Activated CD4-positive, alpha-beta T cell treated with anti-CD3 and anti-CD28 coated beads, Interleukin-2, amount 10 ng/mL, durations not matched to agents 7 days and 5 days (primary cell): ENCODE data around the gene ERICH2. TPM values are rescaled to one million over a fixed set of nuclear protein-coding genes. Genes with fewer than 3 reads are reported as not detected.
"Not testable (repeated sequence)": the region's sequence is repeated elsewhere in the genome, so short reads cannot be mapped to it uniquely, and the experiment has no call there.

Source experiments
- CTCF ChIA-PET: fragments of 350-600 bp; sonication (Branson Sonifier 250); formaldehyde crosslinking; loops from one replicate; lab custom pipeline; 2021; ENCODE audit warnings: antibody characterized with exemption; lab: Charles Lee
- POLR2A ChIA-PET: fragments of 350-600 bp; sonication (Branson Sonifier 250); formaldehyde crosslinking; loops from one replicate; lab custom pipeline; 2021; ENCODE audit warnings: antibody characterized with exemption; lab: Charles Lee
- DNase-seq: peaks from one replicate; pipeline ENCODE4 v3.0.0-alpha.2; 2020
- H3K27ac Mint-ChIP-seq: one replicate; pipeline ENCODE4 v1.8.0; 2021; ENCODE audit warnings: mild to moderate bottlenecking, moderate library complexity, mixed read lengths
- H3K27me3 Mint-ChIP-seq: one replicate; pipeline ENCODE4 v1.8.0; 2021; ENCODE audit warnings: mixed read lengths
- H3K36me3 Mint-ChIP-seq: one replicate; pipeline ENCODE4 v1.8.0; 2021; ENCODE audit warnings: low read depth, mixed read lengths
- H3K4me1 Mint-ChIP-seq: one replicate; pipeline ENCODE4 v1.8.0; 2021; ENCODE audit warnings: mixed read lengths
- H3K4me3 Mint-ChIP-seq: one replicate; pipeline ENCODE4 v1.8.0; 2021; ENCODE audit warnings: mild to moderate bottlenecking, moderate library complexity, mixed read lengths
- H3K9me3 Mint-ChIP-seq: one replicate; pipeline ENCODE4 v1.8.0; 2021; ENCODE audit warnings: mixed read lengths
- total RNA-seq, 2 experiments: library from RNA; stranded (reverse); gene quantifications; one replicate each; pipeline ENCODE4 v1.2.3, GENCODE V29; 2021

Gene ERICH2
- total RNA-seq, 2 experiments from 2014 or later = not detected

DNA sequence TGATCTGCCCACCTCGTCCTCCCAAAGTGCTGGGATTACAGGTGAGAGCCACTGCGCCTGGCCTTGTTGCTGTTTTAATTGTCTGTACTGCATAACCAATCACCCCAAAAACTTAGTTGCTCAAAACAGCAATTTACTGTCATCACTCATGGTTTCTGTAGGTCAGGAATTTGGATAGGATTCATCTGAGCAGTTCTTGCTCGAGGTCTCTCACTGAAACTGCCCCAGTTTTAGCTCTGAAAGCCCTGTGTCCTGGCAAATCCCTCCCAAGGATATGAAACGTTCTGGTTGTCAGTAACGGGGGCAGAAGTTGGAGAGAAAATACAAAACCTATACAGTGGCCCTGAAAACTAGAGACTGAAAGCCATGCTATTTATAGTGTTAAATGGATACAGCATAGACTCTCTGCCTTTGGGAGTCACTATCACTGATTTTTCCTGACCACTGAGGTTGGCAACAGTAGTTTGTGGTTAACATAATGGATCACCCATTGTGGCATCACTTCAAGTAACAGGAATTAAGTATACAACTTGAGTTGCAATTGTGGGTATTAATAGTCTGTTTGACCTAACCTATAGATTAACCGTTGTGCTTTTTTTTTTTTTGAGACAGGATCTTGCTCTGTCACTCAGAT lies 27.2 kb upstream of the ERICH2 start:
- Mint-ChIP-seq H3K36me3 (no peaks in the 10 kb centered on the region), H3K9me3 (no peaks in the 10 kb centered on the region), H3K27ac (no peak overlapping the region), H3K4me3 (no peak overlapping the region), H3K27me3 (peaks cover 12% of the 10 kb centered on the region), H3K4me1 (no peaks in the 10 kb centered on the region)
- ChIA-PET CTCF (interaction anchor here (0.6 kb wide), 1 partner anchor 10 kb away, joined by 4 read pairs; no protein-coding TSS in a partner anchor), POLR2A (no interaction called here)
- DNase-seq = no peak

DNA sequence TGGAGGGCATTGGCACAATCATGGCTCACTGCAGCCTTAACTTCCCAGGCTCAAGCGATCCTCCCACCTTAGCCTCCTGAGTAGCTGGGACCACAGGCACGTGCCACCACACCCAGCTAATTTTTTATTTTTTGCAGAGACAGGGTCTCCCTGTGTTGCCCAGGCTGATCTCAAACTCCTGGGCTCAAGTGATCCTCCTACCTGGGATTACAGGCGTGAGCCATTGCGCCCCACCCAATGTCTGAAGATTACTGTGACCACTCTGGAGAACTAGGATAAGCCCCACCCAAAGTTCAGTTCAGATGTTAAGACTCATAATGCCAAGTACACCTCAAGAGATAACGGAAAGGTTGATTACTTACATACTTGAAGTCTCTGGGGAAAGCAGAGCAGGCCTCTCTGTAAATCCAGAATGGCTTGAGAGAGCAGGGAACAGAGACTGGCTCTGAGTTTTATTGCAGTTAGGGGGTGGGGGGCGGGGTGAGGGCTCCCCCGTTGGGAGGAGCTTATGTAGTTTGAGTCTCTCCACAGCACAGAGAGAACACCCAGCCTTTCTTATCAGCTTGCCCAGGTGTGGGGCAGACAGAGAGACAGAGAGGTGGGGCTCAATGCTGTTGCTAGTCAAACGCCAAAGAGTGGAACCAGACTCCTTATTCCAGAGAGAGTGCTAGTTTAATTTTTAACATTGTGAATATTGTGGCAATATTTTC lies 26.5 kb upstream of the ERICH2 start:
- Mint-ChIP-seq H3K9me3 (no peaks in the 10 kb centered on the region), H3K4me3 (no peak overlapping the region), H3K36me3 (no peaks in the 10 kb centered on the region), H3K27ac (no peak overlapping the region), H3K4me1 (no peaks in the 10 kb centered on the region), H3K27me3 (peaks cover 14% of the 10 kb centered on the region)
- no peak for DNase-seq
- ChIA-PET POLR2A (no interaction called here), CTCF (interaction anchor here (0.6 kb wide), 1 partner anchor 10 kb away, joined by 4 read pairs; no protein-coding TSS in a partner anchor)

DNA sequence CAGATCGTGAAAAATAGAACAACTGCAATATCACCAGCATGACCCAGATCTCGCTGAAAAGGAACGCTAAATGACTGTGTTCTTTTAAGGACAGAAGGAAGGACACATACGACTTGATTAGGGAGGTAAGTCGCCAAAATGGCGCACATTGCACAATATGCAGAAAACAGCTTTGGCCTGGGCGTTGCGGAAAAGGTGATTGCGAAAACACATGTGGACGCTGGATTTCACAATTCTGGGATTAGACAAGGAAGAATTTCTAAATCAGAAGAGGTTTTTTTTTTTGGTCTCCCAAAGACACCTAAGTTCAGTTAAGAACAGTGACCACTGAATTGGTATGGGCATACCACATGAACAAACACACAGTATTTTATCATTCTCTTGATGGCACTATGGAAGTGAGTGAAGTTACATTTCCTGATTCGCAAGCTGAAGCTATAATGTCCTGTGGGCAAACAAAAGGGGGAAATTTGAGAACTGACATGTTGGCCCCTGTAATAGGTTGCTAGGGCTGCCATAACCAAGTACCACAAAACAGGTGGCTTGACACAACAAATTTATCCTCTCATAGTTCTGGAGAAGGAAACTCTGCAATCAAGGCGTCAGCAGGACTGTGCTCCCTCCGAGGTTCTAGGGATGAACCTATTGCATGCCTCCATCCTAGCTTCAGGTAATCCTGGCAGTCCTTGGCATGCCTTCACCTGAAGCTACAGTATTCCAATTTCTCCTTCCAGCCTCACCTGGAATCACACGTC lies 25.8 kb upstream of the ERICH2 start:
- peaks cover 20% of the 10 kb centered on the region for H3K27me3 Mint-ChIP-seq
- ChIA-PET POLR2A (no interaction called here), CTCF (no interaction called here)
- no peaks in the 10 kb centered on the region for H3K4me1 Mint-ChIP-seq
- DNase-seq = no peak
- no peaks in the 10 kb centered on the region for H3K9me3 Mint-ChIP-seq
- no peaks in the 10 kb centered on the region for H3K36me3 Mint-ChIP-seq
- no peak overlapping the region for H3K4me3 Mint-ChIP-seq
- H3K27ac Mint-ChIP-seq = no peak overlapping the region

DNA sequence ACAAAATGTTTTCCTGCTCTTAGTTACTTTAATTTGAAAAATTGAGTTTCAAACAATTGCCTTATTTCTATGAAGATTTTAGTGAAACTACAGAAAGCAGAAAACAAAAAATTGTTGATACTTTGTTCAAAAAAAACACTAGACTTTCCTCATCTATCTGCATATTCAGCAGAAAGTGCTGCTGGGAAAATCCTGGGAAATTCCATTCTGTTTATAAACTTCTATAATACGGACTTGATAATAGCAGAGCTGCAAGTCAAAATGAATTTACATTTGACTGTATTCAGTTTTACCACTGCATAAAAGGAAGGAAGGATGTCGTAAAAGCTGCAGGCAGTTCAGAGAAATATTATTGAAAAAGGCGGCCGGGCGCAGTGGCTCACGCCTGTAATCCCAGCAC lies 24.9 kb upstream of the ERICH2 start:
- peaks cover 28% of the 10 kb centered on the region for H3K27me3 Mint-ChIP-seq
- H3K4me3 Mint-ChIP-seq = no peak overlapping the region
- ChIA-PET CTCF (no interaction called here), POLR2A (no interaction called here)
- no peak overlapping the region for H3K27ac Mint-ChIP-seq
- no peaks in the 10 kb centered on the region for H3K9me3 Mint-ChIP-seq
- H3K4me1 Mint-ChIP-seq = no peaks in the 10 kb centered on the region
- no peaks in the 10 kb centered on the region for H3K36me3 Mint-ChIP-seq
- no peak for DNase-seq

DNA sequence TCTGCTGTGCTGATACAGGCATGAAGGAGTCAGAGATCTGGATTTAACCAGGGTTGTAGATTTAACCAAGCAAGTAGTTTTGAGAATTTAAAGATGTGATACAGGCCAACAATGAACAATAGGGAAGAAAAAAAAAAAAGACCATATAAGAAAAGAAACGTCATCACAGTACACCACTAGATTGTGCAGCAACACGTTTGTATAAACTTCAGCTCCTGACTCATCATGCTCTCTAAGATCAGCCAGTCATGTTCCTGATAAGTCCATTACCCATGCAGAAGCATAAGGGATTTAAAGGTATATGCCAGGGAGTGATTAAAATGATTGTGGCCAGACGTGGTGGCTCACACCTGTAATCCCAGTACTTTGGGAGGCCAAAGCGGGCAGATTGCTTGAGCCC lies 22.3 kb upstream of the ERICH2 start:
- peaks cover 28% of the 10 kb centered on the region for H3K27me3 Mint-ChIP-seq
- H3K9me3 Mint-ChIP-seq = no peaks in the 10 kb centered on the region
- ChIA-PET CTCF (no interaction called here), POLR2A (no interaction called here)
- DNase-seq = no peak
- no peaks in the 10 kb centered on the region for H3K36me3 Mint-ChIP-seq
- H3K4me1 Mint-ChIP-seq = no peaks in the 10 kb centered on the region
- H3K4me3 Mint-ChIP-seq = no peak overlapping the region
- H3K27ac Mint-ChIP-seq = no peak overlapping the region

DNA sequence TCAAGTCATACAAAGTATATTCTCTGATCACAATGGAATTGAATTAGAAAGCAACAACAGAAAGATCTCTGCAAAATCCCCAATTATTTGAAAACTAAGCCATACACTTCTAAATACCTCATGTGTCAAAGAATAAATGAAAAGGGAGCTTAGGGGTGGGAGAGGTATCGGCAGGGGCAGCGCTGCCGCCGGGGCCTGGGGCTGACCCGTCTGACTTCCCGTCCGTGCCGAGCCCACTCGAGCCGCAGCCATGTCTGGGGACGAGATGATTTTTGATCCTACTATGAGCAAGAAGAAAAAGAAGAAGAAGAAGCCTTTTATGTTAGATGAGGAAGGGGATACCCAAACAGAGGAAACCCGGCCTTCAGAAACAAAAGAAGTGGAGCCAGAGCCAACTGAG lies 18.6 kb upstream of the ERICH2 start:
- H3K9me3 Mint-ChIP-seq, DNase-seq, CTCF ChIA-PET, H3K36me3 Mint-ChIP-seq, POLR2A ChIA-PET, H3K4me1 Mint-ChIP-seq, H3K4me3 Mint-ChIP-seq, H3K27ac Mint-ChIP-seq: not testable (repeated sequence)
- H3K27me3 Mint-ChIP-seq = peaks cover 21% of the 10 kb centered on the region

DNA sequence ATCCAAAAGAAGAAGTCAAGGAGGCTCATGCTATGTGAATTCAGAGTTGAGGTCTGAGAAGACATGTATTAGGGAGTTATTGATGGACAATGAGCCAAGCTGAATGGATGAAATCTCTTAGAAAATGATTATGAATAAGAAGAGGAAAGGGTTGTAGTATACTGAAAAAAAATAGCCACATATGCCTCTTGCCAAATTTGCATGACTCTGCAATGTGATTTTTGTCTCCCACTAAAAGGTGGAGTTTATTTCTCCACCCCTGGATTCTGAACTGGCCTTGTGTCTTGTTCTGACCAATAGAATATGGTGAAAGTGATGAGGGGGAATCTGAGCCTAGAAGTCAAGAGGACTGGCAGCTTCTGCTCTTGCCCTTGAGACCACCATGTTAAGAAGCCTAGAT lies 8.6 kb upstream of the ERICH2 start:
- no peak for DNase-seq
- ChIA-PET CTCF (interaction anchor here (2.0 kb wide), 1 partner anchor 9 kb away, joined by 5 read pairs; the partner anchor contains the start of gene ERICH2), POLR2A (no interaction called here)
- H3K4me3 Mint-ChIP-seq = no peak overlapping the region
- no peaks in the 10 kb centered on the region for H3K9me3 Mint-ChIP-seq
- H3K36me3 Mint-ChIP-seq = no peaks in the 10 kb centered on the region
- H3K4me1 Mint-ChIP-seq = peaks cover 5% of the 10 kb centered on the region
- H3K27me3 Mint-ChIP-seq = peaks cover 3% of the 10 kb centered on the region
- no peak overlapping the region for H3K27ac Mint-ChIP-seq

DNA sequence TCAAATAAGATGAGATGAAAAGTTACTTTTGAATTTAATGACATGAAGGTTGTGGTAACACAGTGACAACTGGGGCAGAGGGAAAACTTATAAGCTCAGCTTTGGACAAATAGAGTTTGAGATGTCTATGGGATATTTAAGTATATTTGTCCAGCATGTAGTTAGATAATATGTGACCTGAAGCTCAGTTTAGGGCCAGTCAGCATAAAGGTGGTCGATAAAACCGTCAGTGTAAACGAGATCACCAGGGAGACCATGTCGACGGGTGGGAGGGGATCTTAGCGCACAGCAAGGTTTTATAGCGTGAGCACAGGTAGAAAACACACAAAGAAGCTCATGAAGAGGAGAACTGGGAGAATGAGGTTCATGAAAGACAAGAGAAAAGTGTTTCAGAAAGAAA lies 7.4 kb upstream of the ERICH2 start:
- no peak for DNase-seq
- Mint-ChIP-seq H3K27me3 (peaks cover 3% of the 10 kb centered on the region), H3K4me3 (no peak overlapping the region), H3K36me3 (no peaks in the 10 kb centered on the region), H3K27ac (no peak overlapping the region), H3K4me1 (peaks cover 7% of the 10 kb centered on the region), H3K9me3 (no peaks in the 10 kb centered on the region)
- ChIA-PET POLR2A (no interaction called here), CTCF (interaction anchor here (0.6 to 1.6 kb wide), 4 partner anchors 167 to 403 kb away, joined by 3 to 4 read pairs (median 4); partner anchors contain the start of gene GORASP2)

DNA sequence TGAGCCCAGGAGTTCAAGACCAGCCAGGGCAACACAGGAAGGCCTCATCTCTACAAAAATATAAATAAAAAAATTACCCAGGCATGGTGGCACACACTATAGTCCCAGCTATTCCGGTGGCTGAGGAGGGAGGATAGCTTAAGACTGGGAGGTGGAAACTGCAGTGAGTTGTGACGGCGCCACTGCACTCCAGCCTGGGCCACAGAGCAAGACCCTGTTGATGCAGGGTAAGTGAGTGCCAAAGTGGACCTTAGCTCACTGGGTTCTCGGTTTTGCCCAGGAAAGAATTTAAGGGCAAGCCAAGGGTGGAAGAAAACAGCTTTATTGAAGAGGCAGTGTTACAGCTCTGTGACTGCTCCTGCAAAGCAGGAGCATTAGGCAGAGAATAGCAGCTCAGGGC lies 6.9 kb upstream of the ERICH2 start:
- ChIA-PET POLR2A (no interaction called here), CTCF (interaction anchor here (0.8 to 1.6 kb wide), 2 partner anchors 166 to 402 kb away, joined by 3 to 4 read pairs; partner anchors contain the start of gene GORASP2)
- no peak for DNase-seq
- no peak overlapping the region for H3K27ac Mint-ChIP-seq
- H3K4me1 Mint-ChIP-seq = peaks cover 7% of the 10 kb centered on the region
- H3K36me3 Mint-ChIP-seq = no peaks in the 10 kb centered on the region
- no peak overlapping the region for H3K4me3 Mint-ChIP-seq
- H3K27me3 Mint-ChIP-seq = peaks cover 3% of the 10 kb centered on the region
- no peaks in the 10 kb centered on the region for H3K9me3 Mint-ChIP-seq

DNA sequence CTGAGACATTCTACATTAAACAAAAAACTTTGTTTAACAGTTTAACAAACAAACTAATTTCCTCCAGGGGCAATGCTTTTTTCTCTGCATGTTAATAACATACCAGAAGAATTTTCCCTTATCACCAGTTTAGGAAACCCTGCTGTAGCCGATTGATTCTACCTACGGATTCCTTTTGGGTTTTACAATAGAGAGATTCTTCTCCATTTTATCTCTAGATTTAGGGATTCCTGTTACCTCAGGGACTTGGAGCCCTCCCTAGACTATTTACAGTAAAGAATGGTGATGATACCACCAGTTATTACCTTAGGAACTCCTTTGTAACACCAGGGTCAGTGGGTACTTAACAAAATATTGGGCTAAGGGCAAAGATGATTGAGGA lies 5.3 kb upstream of the ERICH2 start:
- Mint-ChIP-seq H3K9me3 (no peaks in the 10 kb centered on the region), H3K36me3 (no peaks in the 10 kb centered on the region), H3K27ac (no peak overlapping the region), H3K4me1 (peaks cover 7% of the 10 kb centered on the region), H3K4me3 (no peak overlapping the region), H3K27me3 (peaks cover 3% of the 10 kb centered on the region)
- no peak for DNase-seq
- POLR2A ChIA-PET = no interaction called here
- CTCF ChIA-PET = no interaction called here

DNA sequence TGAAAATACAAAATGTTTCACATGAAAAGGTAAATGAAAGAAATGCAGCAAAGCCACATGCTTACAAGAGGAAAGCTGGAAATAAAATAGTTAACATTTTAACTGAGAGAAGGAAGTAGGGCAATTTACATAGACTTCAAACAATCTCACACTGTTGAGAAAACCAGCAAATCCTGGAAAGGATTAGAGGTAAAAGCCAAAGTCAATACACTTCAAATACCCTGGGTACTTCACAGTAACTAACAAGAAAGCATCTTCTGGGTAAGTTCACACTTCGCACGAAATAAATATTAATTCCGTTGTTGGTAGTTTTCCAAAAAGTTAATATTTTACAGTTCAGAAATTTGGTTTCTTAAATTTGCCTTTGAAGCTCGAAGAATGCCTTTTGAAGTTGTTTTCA lies 3.5 kb upstream of the ERICH2 start:
- DNase-seq = no peak
- no peak overlapping the region for H3K27ac Mint-ChIP-seq
- peaks cover 19% of the 10 kb centered on the region for H3K4me1 Mint-ChIP-seq
- POLR2A ChIA-PET = interaction anchor here (0.6 kb wide), 1 partner anchor 117 kb away, joined by 6 read pairs; no protein-coding TSS in a partner anchor
- CTCF ChIA-PET = interaction anchor here (0.5 to 0.7 kb wide), 3 partner anchors 11 to 941 kb away, joined by 3 to 4 read pairs (median 4); no protein-coding TSS in a partner anchor
- H3K27me3 Mint-ChIP-seq = peaks cover 10% of the 10 kb centered on the region
- no peaks in the 10 kb centered on the region for H3K36me3 Mint-ChIP-seq
- H3K4me3 Mint-ChIP-seq = no peak overlapping the region
- H3K9me3 Mint-ChIP-seq = no peaks in the 10 kb centered on the region

DNA sequence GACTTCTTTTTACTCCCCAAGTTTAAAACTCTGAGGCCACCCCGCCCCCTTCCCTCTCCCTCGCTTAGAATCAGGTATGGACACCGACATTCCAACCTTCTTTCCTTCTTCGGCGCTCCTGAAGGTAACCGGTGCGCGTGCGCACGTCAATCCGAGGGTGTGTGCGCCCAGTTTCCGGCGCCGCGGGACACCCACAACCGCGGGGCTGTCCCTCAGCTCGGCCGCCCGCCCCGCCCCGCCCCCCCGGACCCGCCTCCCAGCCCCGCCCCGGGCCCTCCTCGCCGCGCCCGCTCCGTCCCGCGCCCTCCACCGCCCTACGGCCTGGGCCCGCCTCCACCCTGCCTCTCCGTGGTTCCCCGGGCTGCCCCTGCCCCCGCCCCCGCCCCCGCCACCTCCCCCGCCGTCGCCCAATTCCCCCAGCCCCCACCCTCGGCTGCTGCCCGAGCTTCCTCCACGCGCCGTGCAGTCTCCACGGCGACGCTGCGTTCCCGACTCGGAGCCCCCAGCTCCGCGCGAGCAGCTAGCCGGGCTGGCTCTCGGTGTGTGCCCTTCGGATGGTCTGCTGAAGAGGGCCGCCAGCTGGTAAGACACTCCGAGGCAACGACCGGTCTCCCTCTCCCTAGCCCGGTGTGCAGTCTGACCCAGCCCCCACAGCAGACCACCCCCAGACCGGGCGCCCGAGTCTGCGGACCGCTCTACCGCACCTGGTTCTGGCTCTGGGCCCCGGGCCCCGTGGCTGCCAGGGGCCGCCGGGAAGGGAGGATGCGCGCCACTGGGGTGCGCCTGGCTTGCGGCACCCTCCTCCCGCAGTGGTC lies 635 bp downstream of the ERICH2 start:
- H3K4me1 Mint-ChIP-seq = peaks cover 15% of the 10 kb centered on the region
- peaks cover 33% of the 10 kb centered on the region for H3K27me3 Mint-ChIP-seq
- CTCF ChIA-PET = interaction anchor here (1.2 to 1.7 kb wide), 2 partner anchors 10 to 42 kb away, joined by 5 to 6 read pairs; no protein-coding TSS in a partner anchor

More for the DNA sequence above, 635 bp downstream of the ERICH2 start:
- POLR2A ChIA-PET = interaction anchor here (0.6 kb wide), 2 partner anchors 10 to 59 kb away, joined by 3 to 4 read pairs; no protein-coding TSS in a partner anchor
- H3K9me3 Mint-ChIP-seq = no peaks in the 10 kb centered on the region
- H3K27ac Mint-ChIP-seq = peak overlapping the region; percentile 36
- no peaks in the 10 kb centered on the region for H3K36me3 Mint-ChIP-seq
- H3K4me3 Mint-ChIP-seq = peak overlapping the region; percentile 85
- peak; percentile 70 for DNase-seq
